ENCODE results near the gene DNMT3B. TPM values are rescaled to one million over a fixed set of nuclear protein-coding genes. Genes with fewer than 3 reads are reported as not detected.

The DNMT3B gene
- total RNA-seq, 4 donors from 2014 or later, result 0.47 to 2.3 (median 0.81) TPM; not detected in 1

GRCh38 chr20:32804022-32804715, 42.0 kb downstream of the DNMT3B start:
- H3K27me3 ChIP-seq, result no peaks in the 10 kb centered on the region
- H3K9me3 ChIP-seq, result no peaks in the 10 kb centered on the region
- peaks cover 0 to 48% of the 10 kb centered on the region in 2 donors for H3K36me3 ChIP-seq
- no peak for TF ChIP-seq CTCF (IDR thresholded peaks at IDR 0.05)
- TF ChIP-seq EP300 (IDR thresholded peaks at IDR 0.05), result no peak
- no peak for TF ChIP-seq POLR2AphosphoS5 (IDR thresholded peaks at IDR 0.05)
- no peak for TF ChIP-seq POLR2A (IDR thresholded peaks at IDR 0.05)
- H3K4me1 ChIP-seq, result no peaks in the 10 kb centered on the region
- WGBS, 2 donors (ENCODE audit: low coverage in 1 of 2), result 91 to 98% methylated on average over 6 to 8 of the region's 8 CpGs
- H3K27ac ChIP-seq, result no peak overlapping the region
- no peak overlapping the region for H3K4me3 ChIP-seq
- no peak for ATAC-seq

DNA sequence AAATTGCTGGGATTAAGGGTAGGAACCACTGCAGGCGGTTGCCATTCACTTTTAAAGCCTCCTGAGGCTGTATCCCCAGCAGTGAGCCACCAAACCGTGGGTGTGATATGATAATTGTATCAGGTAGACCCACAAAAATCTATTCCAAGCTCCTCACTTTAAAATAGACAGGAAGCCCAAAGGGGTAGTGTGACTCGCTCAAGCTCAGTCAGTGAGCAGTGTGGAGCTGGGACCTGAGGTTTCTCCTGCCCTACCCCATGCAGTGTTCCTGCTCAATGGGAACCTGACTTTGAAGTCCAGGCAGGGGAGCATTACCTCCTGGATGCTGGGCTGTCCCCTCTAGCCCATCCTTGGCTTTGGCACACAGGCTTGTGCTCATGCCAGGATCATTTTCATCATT, 42.6 kb downstream of the DNMT3B start:
- Histone ChIP-seq H3K27me3 (no peaks in the 10 kb centered on the region), H3K36me3 (peaks cover 0 to 42% of the 10 kb centered on the region in 2 donors), H3K9me3 (no peaks in the 10 kb centered on the region), H3K4me3 (no peak overlapping the region), H3K4me1 (no peaks in the 10 kb centered on the region), H3K27ac (no peak overlapping the region)
- TF ChIP-seq POLR2AphosphoS5 (IDR thresholded peaks at IDR 0.05) (no peak), EP300 (IDR thresholded peaks at IDR 0.05) (no peak), POLR2A (IDR thresholded peaks at IDR 0.05) (no peak), CTCF (IDR thresholded peaks at IDR 0.05) (no peak)
- 100% methylated on average over 2 of the region's 3 CpGs; no CpG with 5 or more reads in 1 of the 2 donors for WGBS, 2 donors (ENCODE audit: low coverage in 1 of 2)
- ATAC-seq, result no peak

DNA sequence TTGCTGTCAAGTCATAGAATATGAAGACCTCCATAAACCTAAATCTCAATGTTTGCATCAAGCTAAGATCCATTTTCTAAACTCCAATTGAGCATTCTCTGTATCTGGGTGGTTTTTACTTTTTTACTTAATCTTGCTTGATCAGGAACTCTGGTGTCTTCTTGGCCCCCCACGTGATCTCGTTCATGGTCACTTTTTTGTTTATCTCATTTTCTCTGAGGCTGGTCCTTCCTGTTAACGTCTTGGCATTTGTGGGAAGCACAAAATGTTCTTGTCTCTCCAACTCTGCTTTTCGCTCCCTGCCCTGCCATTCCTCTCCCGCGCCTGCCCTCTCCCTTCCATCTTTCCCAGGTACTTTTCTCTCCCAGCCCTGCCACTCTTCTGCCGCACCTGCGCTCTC, 43.5 kb downstream of the DNMT3B start:
- ATAC-seq, result no peak
- no peaks in the 10 kb centered on the region for H3K27me3 ChIP-seq
- H3K27ac ChIP-seq, result no peak overlapping the region
- peaks cover 0 to 33% of the 10 kb centered on the region in 2 donors for H3K36me3 ChIP-seq
- H3K4me3 ChIP-seq, result no peak overlapping the region
- WGBS, 2 donors (ENCODE audit: low coverage in 1 of 2), result 75 to 78% methylated on average over 6 to 8 of the region's 8 CpGs
- no peak for TF ChIP-seq CTCF (IDR thresholded peaks at IDR 0.05)
- no peak for TF ChIP-seq EP300 (IDR thresholded peaks at IDR 0.05)
- no peak for TF ChIP-seq POLR2A (IDR thresholded peaks at IDR 0.05)
- TF ChIP-seq POLR2AphosphoS5 (IDR thresholded peaks at IDR 0.05), result no peak
- no peaks in the 10 kb centered on the region for H3K9me3 ChIP-seq
- H3K4me1 ChIP-seq, result no peaks in the 10 kb centered on the region

DNA sequence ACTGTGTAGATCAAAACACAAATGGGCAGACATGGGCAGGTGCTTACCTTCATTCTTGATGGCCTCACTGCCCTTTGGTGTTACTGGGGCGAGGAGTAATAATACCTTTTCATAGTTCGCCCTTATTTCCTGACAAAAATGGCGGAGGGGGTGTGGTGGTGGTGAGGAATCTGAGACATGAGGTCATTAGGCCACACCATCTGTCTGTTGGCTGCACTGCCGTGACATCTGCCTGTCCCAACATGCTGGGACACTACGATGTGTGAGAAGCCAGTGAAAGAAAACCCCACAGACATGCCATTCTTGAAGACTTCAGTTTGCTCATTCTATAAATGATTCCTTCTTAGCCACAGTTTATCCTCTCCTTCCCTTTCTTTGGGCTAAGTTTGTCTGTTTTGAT, 44.2 kb downstream of the DNMT3B start:
- ATAC-seq, result no peak
- Histone ChIP-seq H3K9me3 (no peaks in the 10 kb centered on the region), H3K4me1 (no peaks in the 10 kb centered on the region), H3K36me3 (peaks cover 0 to 27% of the 10 kb centered on the region in 2 donors), H3K27me3 (no peaks in the 10 kb centered on the region), H3K27ac (no peak overlapping the region), H3K4me3 (no peak overlapping the region)
- TF ChIP-seq CTCF (IDR thresholded peaks at IDR 0.05) (no peak), POLR2AphosphoS5 (IDR thresholded peaks at IDR 0.05) (no peak), POLR2A (IDR thresholded peaks at IDR 0.05) (no peak), EP300 (IDR thresholded peaks at IDR 0.05) (no peak)
- 90% methylated on average over 5 of the region's 5 CpGs; no CpG with 5 or more reads in 1 of the 2 donors for WGBS, 2 donors (ENCODE audit: low coverage in 1 of 2)

DNA sequence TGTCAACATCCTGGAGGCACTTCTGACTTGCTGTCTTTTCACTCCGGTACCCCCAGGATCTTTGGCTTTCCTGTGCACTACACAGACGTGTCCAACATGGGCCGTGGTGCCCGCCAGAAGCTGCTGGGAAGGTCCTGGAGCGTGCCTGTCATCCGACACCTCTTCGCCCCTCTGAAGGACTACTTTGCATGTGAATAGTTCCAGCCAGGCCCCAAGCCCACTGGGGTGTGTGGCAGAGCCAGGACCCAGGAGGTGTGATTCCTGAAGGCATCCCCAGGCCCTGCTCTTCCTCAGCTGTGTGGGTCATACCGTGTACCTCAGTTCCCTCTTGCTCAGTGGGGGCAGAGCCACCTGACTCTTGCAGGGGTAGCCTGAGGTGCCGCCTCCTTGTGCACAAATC, 45.5 kb downstream of the DNMT3B start:
- TF ChIP-seq POLR2A (IDR thresholded peaks at IDR 0.05) (no peak), CTCF (IDR thresholded peaks at IDR 0.05) (no peak), POLR2AphosphoS5 (IDR thresholded peaks at IDR 0.05) (no peak), EP300 (IDR thresholded peaks at IDR 0.05) (no peak)
- Histone ChIP-seq H3K27me3 (no peaks in the 10 kb centered on the region), H3K9me3 (no peaks in the 10 kb centered on the region)

More for the DNA sequence above, 45.5 kb downstream of the DNMT3B start:
- WGBS, 2 donors (ENCODE audit: low coverage in 1 of 2), result 68 to 100% methylated on average over 1 to 5 of the region's 9 CpGs
- Histone ChIP-seq H3K4me3 (no peak overlapping the region), H3K4me1 (no peaks in the 10 kb centered on the region), H3K36me3 (peaks cover 0 to 14% of the 10 kb centered on the region in 2 donors), H3K27ac (no peak overlapping the region)
- ATAC-seq, result no peak

Data from gastroesophageal sphincter (tissue), 4 donors.